DND-41 (cell line): ENCODE data around the gene TOMM20.
A peak's percentile ranks its signal among the peaks of the same experiment; 100 is the strongest.

ENCODE experiments used
- ATAC-seq: fragments of 200-7000 bp; cut with Tn5 transposase; 3 replicates; pipeline ENCODE4 v1.9.1; 2021; ENCODE audit warnings: low read depth; ENCODE audit not compliant: insufficient read depth
- DNase-seq: peaks from one replicate; pipeline ENCODE4 v3.0.0-alpha.2; 2020
- H2AFZ ChIP-seq: 2 replicates; pipeline ENCODE4 v1.6.0; 2012; ENCODE audit warnings: low read depth, low read length
- H3K27ac ChIP-seq: 2 replicates; pipeline ENCODE4 v1.5.1; 2012; ENCODE audit warnings: low read length, inconsistent platforms
- H3K27me3 ChIP-seq: fragments of 200-600 bp; sonication (generic); 2 replicates; pipeline ENCODE4 v1.6.0; 2012; ENCODE audit warnings: low read length, mild to moderate bottlenecking, inconsistent platforms; ENCODE audit not compliant: insufficient read depth, poor library complexity
- H3K36me3 ChIP-seq: 2 replicates; pipeline ENCODE4 v1.5.1; 2012; ENCODE audit warnings: low read length, inconsistent platforms; ENCODE audit not compliant: insufficient read depth
- H3K4me1 ChIP-seq: 2 replicates; pipeline ENCODE4 v1.5.1; 2012; ENCODE audit warnings: mild to moderate bottlenecking, low read length; ENCODE audit not compliant: insufficient read depth
- H3K4me2 ChIP-seq: 2 replicates; pipeline ENCODE4 v1.6.0; 2012; ENCODE audit warnings: mild to moderate bottlenecking, moderate library complexity, low read length, inconsistent platforms; ENCODE audit not compliant: insufficient read depth
- H3K4me3 ChIP-seq, 2 experiments: fragments of 200-600 bp in 1 of 2; shearing (Covaris generic) in 1 of 2; 2 replicates each; pipeline ENCODE4 v1.5.1; 2012 to 2016; ENCODE audit warnings: inconsistent platforms in 2 of 2, low read length in 2 of 2, mild to moderate bottlenecking in 2 of 2, low read depth in 1 of 2, moderate library complexity in 1 of 2
- H3K79me2 ChIP-seq: 2 replicates; pipeline ENCODE4 v1.6.0; 2012; ENCODE audit warnings: low read length, inconsistent platforms; ENCODE audit not compliant: insufficient read depth
- H3K9ac ChIP-seq: 2 replicates; pipeline ENCODE4 v1.6.0; 2012; ENCODE audit warnings: low read depth, mild to moderate bottlenecking, inconsistent platforms, low read length, moderate library complexity
- H3K9me3 ChIP-seq: 2 replicates; pipeline ENCODE4 v1.5.1; 2012; ENCODE audit warnings: low read length, moderate library complexity, mild to moderate bottlenecking, inconsistent platforms; ENCODE audit not compliant: insufficient read depth, severe bottlenecking
- H4K20me1 ChIP-seq: 2 replicates; pipeline ENCODE4 v1.6.0; 2012; ENCODE audit warnings: low read length; ENCODE audit not compliant: insufficient read depth
- CTCF ChIP-seq: IDR thresholded peaks from 2 replicates; pipeline ENCODE4 v1.5.1; 2012; ENCODE audit warnings: borderline replicate concordance, low read length, moderate library complexity, mild to moderate bottlenecking; ENCODE audit not compliant: poor library complexity, severe bottlenecking; ENCODE audit errors: extremely low read depth
- EZH2 ChIP-seq: IDR thresholded peaks from 3 replicates; pipeline ENCODE4 v1.6.1; 2012; ENCODE audit warnings: borderline replicate concordance, low read depth, mild to moderate bottlenecking, moderate library complexity, low read length, inconsistent platforms; ENCODE audit not compliant: severe bottlenecking

The TOMM20 gene

DNA sequence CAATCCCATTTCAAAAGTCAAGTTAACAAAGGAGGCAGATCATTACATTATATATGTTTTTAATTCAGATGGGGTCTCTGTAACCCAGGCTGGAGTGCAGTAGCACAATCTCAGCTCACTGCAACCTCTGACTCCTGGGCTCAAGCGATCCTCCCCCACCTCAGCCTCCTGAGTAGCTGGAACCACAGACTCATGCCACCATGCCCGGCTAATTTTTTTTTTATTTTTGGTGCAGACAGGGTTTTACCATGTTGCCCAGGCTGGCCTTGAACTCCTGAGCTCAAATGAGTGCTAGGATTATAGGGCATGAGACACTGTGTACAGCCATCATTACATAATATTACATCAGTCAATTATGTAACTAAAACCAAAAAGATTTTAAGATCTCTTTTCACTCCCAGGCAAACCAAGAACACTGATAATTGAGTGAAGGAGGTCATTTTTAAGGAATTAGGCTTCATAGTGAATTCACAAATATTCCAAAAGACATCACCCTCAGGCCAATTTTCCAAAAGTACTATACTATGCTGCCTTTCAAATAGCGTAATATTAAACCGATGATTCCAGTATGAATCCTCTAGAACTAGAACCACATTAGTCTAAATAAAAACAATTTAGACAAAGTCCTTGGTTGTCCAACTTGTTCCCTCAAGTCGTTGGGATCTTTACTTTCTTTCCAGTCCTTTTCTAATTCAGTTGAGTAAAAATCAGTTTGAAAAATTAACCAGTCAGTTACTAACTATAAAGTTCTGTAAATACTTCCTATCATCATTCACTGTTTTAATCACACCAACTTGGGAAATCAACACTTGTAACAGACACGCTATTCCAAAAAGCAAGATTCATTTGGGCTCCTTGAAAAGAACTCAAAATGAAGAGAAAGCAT is 16.1 kb downstream of the TOMM20 start:
- H3K4me1 ChIP-seq, result no peaks in the 10 kb centered on the region
- no peak overlapping the region for H2AFZ ChIP-seq
- H3K36me3 ChIP-seq, result peaks cover 90% of the 10 kb centered on the region
- H3K4me2 ChIP-seq, result no peak overlapping the region
- no peak overlapping the region for H3K27ac ChIP-seq
- peaks cover 49% of the 10 kb centered on the region for H3K79me2 ChIP-seq
- TF ChIP-seq EZH2, result no peak
- TF ChIP-seq CTCF, result no peak
- ATAC-seq (no peak), DNase-seq (peak; percentile 2)
- no peaks in the 10 kb centered on the region for H3K27me3 ChIP-seq
- H3K9ac ChIP-seq, result no peak overlapping the region
- H3K9me3 ChIP-seq, result no peaks in the 10 kb centered on the region
- H4K20me1 ChIP-seq, result peaks cover 56% of the 10 kb centered on the region
- no peak overlapping the region for H3K4me3 ChIP-seq

GRCh38 chr1:235111107-235111506 is 17.5 kb downstream of the TOMM20 start:
- ATAC-seq (no peak), DNase-seq (no peak)
- no peak overlapping the region for H3K4me2 ChIP-seq
- H4K20me1 ChIP-seq, result peaks cover 60% of the 10 kb centered on the region
- TF ChIP-seq EZH2 (no peak), CTCF (no peak)
- H3K79me2 ChIP-seq, result peaks cover 35% of the 10 kb centered on the region
- H3K4me1 ChIP-seq, result no peaks in the 10 kb centered on the region
- no peak overlapping the region for H2AFZ ChIP-seq
- peaks cover 82% of the 10 kb centered on the region for H3K36me3 ChIP-seq
- no peaks in the 10 kb centered on the region for H3K27me3 ChIP-seq
- H3K9ac ChIP-seq, result no peak overlapping the region
- H3K4me3 ChIP-seq, result no peak overlapping the region
- no peak overlapping the region for H3K27ac ChIP-seq
- H3K9me3 ChIP-seq, result no peaks in the 10 kb centered on the region

DNA sequence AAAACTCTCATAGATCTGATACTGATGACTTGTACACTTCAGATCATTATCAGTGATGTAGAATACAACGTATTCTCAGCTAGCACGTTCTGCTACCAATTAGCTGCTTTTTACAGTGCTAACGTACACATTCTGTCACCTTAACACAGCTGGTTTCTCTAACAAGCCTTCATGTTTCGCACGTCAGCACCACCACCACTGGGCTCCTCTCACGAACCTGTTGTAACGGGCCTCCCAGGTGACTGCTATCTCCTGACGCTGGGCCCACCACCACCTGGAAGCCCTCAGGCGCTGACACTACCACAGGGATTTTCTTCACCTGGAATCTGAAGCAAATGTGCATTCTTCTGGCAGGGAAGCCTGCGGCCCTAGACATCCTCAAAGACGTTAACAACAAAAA is 19.8 kb downstream of the TOMM20 start:
- H3K27ac ChIP-seq, result no peak overlapping the region
- H3K27me3 ChIP-seq, result no peaks in the 10 kb centered on the region
- H3K4me2 ChIP-seq, result no peak overlapping the region
- no peak overlapping the region for H2AFZ ChIP-seq
- peaks cover 10% of the 10 kb centered on the region for H3K4me1 ChIP-seq
- peaks cover 67% of the 10 kb centered on the region for H3K36me3 ChIP-seq
- DNase-seq, result peak; percentile 1
- H3K4me3 ChIP-seq, result no peak overlapping the region
- no peaks in the 10 kb centered on the region for H3K9me3 ChIP-seq
- TF ChIP-seq CTCF (no peak), EZH2 (no peak)
- peaks cover 19% of the 10 kb centered on the region for H3K79me2 ChIP-seq
- H4K20me1 ChIP-seq, result peaks cover 53% of the 10 kb centered on the region
- no peak overlapping the region for H3K9ac ChIP-seq
- ATAC-seq, result no peak
